HG03575 (cell line): ENCODE results near the gene NDEL1.

Source experiments
- ATAC-seq: cut with Tn5 transposase; IDR thresholded peaks from one replicate; pipeline ENCODE4 v1.9.1; 2021; ENCODE audit not compliant: unreplicated experiment, insufficient number of reproducible peaks, low FRiP score; ENCODE audit errors: extremely low read depth

Gene NDEL1

DNA sequence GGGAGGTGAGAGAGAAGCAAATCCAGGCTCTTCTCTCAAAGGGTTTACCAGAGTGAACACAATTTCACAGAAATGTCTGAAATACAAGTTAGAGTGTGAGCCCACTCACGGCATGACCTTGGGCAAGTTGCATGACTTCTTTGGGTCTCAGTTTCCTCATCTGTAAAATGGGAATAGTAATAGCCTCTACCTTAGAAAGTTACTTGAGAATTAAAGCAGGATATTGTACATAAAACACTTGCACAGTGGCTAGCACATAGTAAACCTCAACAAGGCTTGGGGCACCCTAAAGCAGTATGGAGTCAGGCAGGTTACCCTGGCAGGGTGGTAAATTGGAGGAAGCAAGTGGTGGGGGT is 24.8 kb upstream of the NDEL1 start:
- no peak for ATAC-seq

DNA sequence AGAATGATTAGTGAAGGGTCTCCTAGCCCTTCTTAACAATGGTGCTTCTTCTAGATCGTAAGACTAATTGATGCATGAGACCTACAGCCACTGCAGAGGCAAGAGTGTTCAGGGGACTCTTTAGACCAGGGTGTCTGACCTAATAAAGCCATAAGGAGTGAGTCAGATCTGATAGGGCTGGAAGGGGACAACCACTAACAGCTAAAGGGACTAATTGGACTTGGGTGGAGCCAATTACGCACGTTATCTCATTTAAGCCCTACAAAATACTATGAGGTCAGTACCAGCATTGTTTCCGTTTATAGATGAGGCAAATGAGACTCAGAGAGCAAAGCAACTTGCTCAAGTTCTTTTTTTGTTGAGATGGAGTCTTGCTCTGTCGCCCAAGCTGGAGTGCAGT is 23.6 kb upstream of the NDEL1 start:
- ATAC-seq = no peak

GRCh38 chr17:8413328-8413727 is 22.4 kb upstream of the NDEL1 start:
- no peak for ATAC-seq

- no peak for ATAC-seq
Measured at GRCh38 chr17:8413938-8414337, 21.7 kb upstream of the NDEL1 start.

DNA sequence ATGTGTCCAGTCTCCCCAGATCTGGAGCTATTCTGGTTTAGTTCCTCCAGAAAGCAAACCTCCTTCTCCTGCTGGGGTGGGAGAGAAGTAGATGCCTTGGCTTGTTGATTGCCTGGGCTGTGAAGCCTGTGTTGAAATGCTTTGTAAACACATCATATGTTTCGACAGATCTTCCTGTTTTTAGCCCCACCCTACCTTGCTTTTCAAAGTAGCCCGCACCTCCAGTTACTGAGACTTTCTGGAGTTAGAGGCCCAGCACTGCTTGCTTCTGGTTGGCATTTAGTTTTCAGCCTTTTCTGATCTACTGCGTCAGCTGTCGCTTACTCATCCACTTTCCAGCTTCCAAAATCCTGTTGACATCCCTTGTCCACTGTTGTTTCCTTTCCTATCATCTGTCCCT is 17.9 kb upstream of the NDEL1 start:
- ATAC-seq = no peak

- no peak for ATAC-seq
Measured at GRCh38 chr17:8418471-8418870, 17.2 kb upstream of the NDEL1 start.

DNA sequence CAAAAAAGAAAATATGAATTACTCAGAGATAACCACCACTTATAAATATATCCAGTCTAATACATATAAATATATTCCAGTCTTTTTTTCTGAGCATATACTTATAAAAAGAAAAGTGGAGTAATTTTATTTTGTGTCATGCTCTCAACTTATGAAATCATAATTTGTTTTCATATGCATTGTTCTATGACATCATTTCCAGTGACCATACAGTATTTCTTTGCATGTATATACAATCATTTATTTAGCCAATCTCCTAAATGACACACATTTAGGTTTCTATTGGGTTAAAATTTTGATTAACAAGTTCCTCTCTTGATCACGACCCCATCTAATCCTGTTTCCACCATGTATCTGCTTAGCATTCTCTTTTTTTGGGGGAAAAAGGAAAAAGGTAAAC is 16.4 kb upstream of the NDEL1 start:
- ATAC-seq = no peak

GRCh38 chr17:8420041-8420934 is 15.4 kb upstream of the NDEL1 start:
- no peak for ATAC-seq

DNA sequence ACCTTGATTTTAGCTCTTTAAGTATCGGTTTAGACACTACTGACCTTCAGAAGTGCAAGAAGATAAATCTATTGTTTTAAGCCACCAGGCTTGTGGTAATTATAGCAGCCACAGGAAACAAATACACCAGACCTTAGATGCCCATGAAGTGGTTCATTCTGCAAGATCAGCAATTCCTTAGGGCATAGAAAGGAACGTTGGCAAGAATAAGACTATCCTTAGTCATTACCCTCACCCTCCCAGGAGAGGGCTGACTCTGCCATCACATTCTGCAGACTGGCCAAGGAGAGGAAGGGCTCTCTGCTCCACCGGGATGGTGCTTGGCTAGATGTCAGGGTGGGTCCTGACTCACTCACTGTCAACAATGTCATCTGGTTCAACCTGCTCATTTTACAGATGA is 14.1 kb upstream of the NDEL1 start:
- ATAC-seq = no peak

GRCh38 chr17:8426094-8426720 is 9.5 kb upstream of the NDEL1 start:
- no peak for ATAC-seq

- ATAC-seq = no peak
Measured at GRCh38 chr17:8426802-8427201, 8.9 kb upstream of the NDEL1 start.

DNA sequence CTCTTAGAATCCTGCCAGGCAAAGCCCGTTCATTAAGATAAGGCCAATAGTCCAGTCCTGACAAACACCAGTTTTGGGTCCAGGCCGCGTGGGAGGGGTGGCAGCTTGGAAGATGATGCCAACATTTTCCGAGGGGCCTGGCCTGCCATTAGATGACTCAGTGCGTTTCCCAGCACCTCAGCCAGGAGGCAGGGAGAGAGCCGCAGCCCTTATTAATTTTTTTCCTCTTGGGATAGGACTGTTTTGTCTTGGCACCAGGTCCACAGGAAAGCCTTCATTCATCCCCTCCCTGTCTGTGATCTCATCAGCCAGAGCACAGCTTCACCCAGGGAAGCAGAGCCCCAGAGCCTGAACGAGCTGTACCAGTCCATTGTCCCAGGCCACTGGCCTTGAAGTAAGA is 4.7 kb upstream of the NDEL1 start:
- ATAC-seq = no peak

DNA sequence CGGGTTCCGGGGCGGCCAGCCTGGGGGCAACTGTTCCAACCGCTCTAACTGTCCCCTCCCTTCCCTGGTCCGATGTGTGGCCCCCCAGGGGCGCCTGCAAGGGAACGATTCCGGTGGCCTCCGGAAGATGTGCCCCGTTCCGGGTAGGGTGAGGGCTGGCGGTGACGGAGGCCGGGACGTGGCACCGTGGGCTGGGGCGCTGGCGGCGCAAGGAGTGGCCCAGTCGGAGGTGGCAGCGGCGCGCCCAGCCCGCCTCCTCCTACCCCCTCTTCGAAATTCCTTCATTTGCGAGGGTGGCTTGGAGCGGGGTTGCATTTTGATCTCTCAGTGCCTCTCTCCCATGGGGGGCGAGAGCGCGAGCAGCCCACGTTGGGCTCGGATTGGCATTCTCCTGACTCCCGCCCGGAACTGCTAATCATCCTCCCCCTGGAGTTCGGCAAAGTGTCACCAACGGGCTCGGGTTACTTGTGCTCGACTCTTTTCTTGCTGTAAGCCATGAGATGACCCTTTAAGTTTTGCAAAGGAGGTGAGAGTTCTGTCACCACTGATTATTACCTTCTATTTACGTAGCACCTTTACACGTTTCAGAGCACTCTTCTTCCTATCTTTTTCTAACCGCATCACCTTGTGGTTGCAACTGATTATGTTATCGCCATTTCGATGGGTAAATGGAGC is 622 bp downstream of the NDEL1 start:
- peak; percentile 17 for ATAC-seq

DNA sequence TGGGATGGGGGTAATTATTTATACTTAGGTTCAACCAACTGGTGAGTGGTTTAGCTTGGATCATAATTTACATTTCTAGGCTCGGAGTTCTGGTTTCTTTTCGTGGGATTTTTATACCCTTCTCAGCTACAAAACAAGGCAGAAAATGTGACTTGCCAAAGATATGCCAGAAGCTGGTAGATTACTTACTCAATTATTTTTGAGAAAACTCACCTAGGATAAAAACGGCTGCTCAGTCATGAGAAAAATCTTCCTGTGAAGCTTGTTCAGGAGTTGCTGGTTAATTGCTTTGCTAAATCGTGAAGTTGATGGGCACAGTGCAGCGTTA is 1.1 kb downstream of the NDEL1 start:
- ATAC-seq = no peak

GRCh38 chr17:8438441-8438840 is 2.8 kb downstream of the NDEL1 start:
- ATAC-seq = no peak

GRCh38 chr17:8439681-8440080 is 4.0 kb downstream of the NDEL1 start:
- ATAC-seq = no peak

DNA sequence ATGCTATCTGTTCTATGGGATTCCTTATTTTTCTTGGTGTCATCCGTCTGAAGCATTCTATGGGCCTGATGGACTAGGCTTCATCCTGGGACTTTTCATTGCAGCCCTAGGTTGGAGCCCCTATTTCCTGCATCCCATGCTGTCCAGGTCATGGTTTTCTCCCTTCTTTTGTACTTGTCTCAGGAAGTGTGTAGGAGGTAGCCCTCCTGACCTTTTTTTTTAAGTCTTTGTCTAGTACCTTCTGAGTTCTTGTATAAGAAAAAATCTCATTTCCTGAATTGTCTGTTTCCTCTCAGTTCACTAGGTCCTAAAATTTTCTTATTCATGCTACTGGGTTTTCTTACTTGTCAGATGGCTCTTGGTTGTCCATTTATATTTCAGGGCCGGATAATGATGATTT is 6.0 kb downstream of the NDEL1 start:
- no peak for ATAC-seq

- ATAC-seq = no peak
Measured at GRCh38 chr17:8442310-8442709, 6.6 kb downstream of the NDEL1 start.

- no peak for ATAC-seq
Measured at GRCh38 chr17:8443756-8444155, 8.1 kb downstream of the NDEL1 start.

GRCh38 chr17:8444494-8444893 is 8.8 kb downstream of the NDEL1 start:
- ATAC-seq = no peak
